ENCODE measurements around the gene ATP1B3.
"Not testable (repeated sequence)": the region's sequence is repeated elsewhere in the genome, so short reads cannot be mapped to it uniquely, and the experiment has no call there.

The ATP1B3 gene

GRCh38 chr3:141860766-141861513 lies 15.5 kb upstream of the ATP1B3 start:
- no peak for DNase-seq (ENCODE audit: low spot score)

- no peak for DNase-seq (ENCODE audit: low spot score)
Observed at GRCh38 chr3:141862279-141862816, 14.1 kb upstream of the ATP1B3 start.

GRCh38 chr3:141863491-141863890 lies 13.0 kb upstream of the ATP1B3 start:
- no peak for DNase-seq (ENCODE audit: low spot score)

GRCh38 chr3:141864281-141864970 lies 12.0 kb upstream of the ATP1B3 start:
- DNase-seq (ENCODE audit: low spot score) = no peak

- no peak for DNase-seq (ENCODE audit: low spot score)
Observed at GRCh38 chr3:141865101-141865500, 11.3 kb upstream of the ATP1B3 start.

GRCh38 chr3:141870091-141870687 lies 6.3 kb upstream of the ATP1B3 start:
- no peak for DNase-seq (ENCODE audit: low spot score)

- DNase-seq (ENCODE audit: low spot score) = peak; percentile 54
Observed at GRCh38 chr3:141875374-141875892, 1.0 kb upstream of the ATP1B3 start.

GRCh38 chr3:141875893-141876380 lies 506 bp upstream of the ATP1B3 start:
- DNase-seq (ENCODE audit: low spot score) = no peak

- DNase-seq (ENCODE audit: low spot score) = no peak
Observed at GRCh38 chr3:141876891-141877621, 613 bp downstream of the ATP1B3 start.

- no peak for DNase-seq (ENCODE audit: low spot score)
Observed at GRCh38 chr3:141877911-141878310, 1.5 kb downstream of the ATP1B3 start.

GRCh38 chr3:141878326-141878725 lies 1.9 kb downstream of the ATP1B3 start:
- DNase-seq (ENCODE audit: low spot score) = no peak

- no peak for DNase-seq (ENCODE audit: low spot score)
Observed at GRCh38 chr3:141878817-141879216, 2.4 kb downstream of the ATP1B3 start.

- DNase-seq (ENCODE audit: low spot score) = no peak
Observed at GRCh38 chr3:141881702-141882101, 5.3 kb downstream of the ATP1B3 start.

GRCh38 chr3:141887051-141887450 lies 10.6 kb downstream of the ATP1B3 start:
- DNase-seq (ENCODE audit: low spot score) = no peak

GRCh38 chr3:141888548-141888947 lies 12.1 kb downstream of the ATP1B3 start:
- not testable (repeated sequence) for DNase-seq (ENCODE audit: low spot score)

GRCh38 chr3:141894524-141895176 lies 18.2 kb downstream of the ATP1B3 start:
- DNase-seq (ENCODE audit: low spot score) = no peak

GRCh38 chr3:141895731-141896130 lies 19.3 kb downstream of the ATP1B3 start:
- DNase-seq (ENCODE audit: low spot score) = no peak

- no peak for DNase-seq (ENCODE audit: low spot score)
Observed at GRCh38 chr3:141898908-141899307, 22.5 kb downstream of the ATP1B3 start.

- no peak for DNase-seq (ENCODE audit: low spot score)
Observed at GRCh38 chr3:141900343-141900742, 23.9 kb downstream of the ATP1B3 start.

- no peak for DNase-seq (ENCODE audit: low spot score)
Observed at GRCh38 chr3:141901914-141902313, 25.5 kb downstream of the ATP1B3 start.

GRCh38 chr3:141904203-141904602 lies 27.8 kb downstream of the ATP1B3 start:
- no peak for DNase-seq (ENCODE audit: low spot score)

Measured in HuH-7 (cell line).